HEK293T (cell line): ENCODE measurements around the gene NACA.

ENCODE experiments used
- CTCF ChIA-PET: fragments of 350-600 bp; formaldehyde crosslinking; extraction: SDS; loops from one replicate; lab custom pipeline; 2021; ENCODE audit warnings: antibody characterized with exemption, inconsistent platforms; lab: Yijun Ruan, JAX
- POLR2A ChIA-PET: fragments of 350-600 bp; formaldehyde crosslinking; extraction: SDS; loops from one replicate; lab custom pipeline; 2020; ENCODE audit warnings: antibody characterized with exemption, inconsistent platforms; lab: Yijun Ruan, JAX
- DNase-seq: peaks from one replicate; pipeline ENCODE4 v3.0.0; 2012; ENCODE audit warnings: mixed read lengths; ENCODE audit errors: extremely low spot score
- ARNT ChIP-seq: fragments of 450-650 bp; IDR thresholded peaks from 2 replicates; pipeline ENCODE4 v1.6.1; 2017; ENCODE audit warnings: mild to moderate bottlenecking
- BHLHE40 ChIP-seq: fragments of 450-650 bp; IDR thresholded peaks from 2 replicates; pipeline ENCODE4 v1.6.1; 2016; ENCODE audit warnings: mild to moderate bottlenecking, moderate library complexity, borderline replicate concordance
- CTBP1 ChIP-seq: fragments of 450-650 bp; IDR thresholded peaks from 2 replicates; pipeline ENCODE4 v1.6.1; 2016; ENCODE audit warnings: borderline replicate concordance
- ELF4 ChIP-seq: fragments of 450-650 bp; IDR thresholded peaks from 2 replicates; pipeline ENCODE4 v1.6.1; 2017; ENCODE audit warnings: antibody characterized with exemption
- FOXA1 ChIP-seq: fragments of 450-650 bp; IDR thresholded peaks from 2 replicates; pipeline ENCODE4 v1.6.1; 2016; ENCODE audit warnings: mild to moderate bottlenecking
- FOXK2 ChIP-seq: fragments of 450-650 bp; IDR thresholded peaks from 2 replicates; pipeline ENCODE4 v1.6.1; 2016; ENCODE audit warnings: mild to moderate bottlenecking
- FOXM1 ChIP-seq: fragments of 450-650 bp; IDR thresholded peaks from 2 replicates; pipeline ENCODE4 v1.6.1; 2017; ENCODE audit warnings: mild to moderate bottlenecking, borderline replicate concordance
- HDGF ChIP-seq: fragments of 450-650 bp; IDR thresholded peaks from 2 replicates; pipeline ENCODE4 v1.6.1; 2017; ENCODE audit warnings: antibody characterized with exemption, borderline replicate concordance
- L3MBTL2 ChIP-seq: fragments of 450-650 bp; conservative IDR thresholded peaks from 2 replicates; pipeline ENCODE4 v1.6.1; 2016; ENCODE audit warnings: mild to moderate bottlenecking
- LEF1 ChIP-seq: fragments of 450-650 bp; IDR thresholded peaks from 2 replicates; pipeline ENCODE4 v1.6.1; 2017; ENCODE audit warnings: mild to moderate bottlenecking, borderline replicate concordance
- NFRKB ChIP-seq: fragments of 450-650 bp; IDR thresholded peaks from 2 replicates; pipeline ENCODE4 v1.6.1; 2016; ENCODE audit warnings: mild to moderate bottlenecking, moderate library complexity
- PKNOX1 ChIP-seq: fragments of 450-650 bp; IDR thresholded peaks from 2 replicates; pipeline ENCODE4 v1.6.1; 2016
- SP1 ChIP-seq: fragments of 450-650 bp; IDR thresholded peaks from 2 replicates; pipeline ENCODE4 v1.6.1; 2017
- SUZ12 ChIP-seq: fragments of 450-650 bp; IDR thresholded peaks from 2 replicates; pipeline ENCODE4 v1.6.1; 2016; ENCODE audit warnings: mild to moderate bottlenecking
- TARDBP ChIP-seq: fragments of 450-650 bp; IDR thresholded peaks from 2 replicates; pipeline ENCODE4 v1.6.1; 2016
- ZNF384 ChIP-seq: fragments of 450-650 bp; IDR thresholded peaks from 2 replicates; pipeline ENCODE4 v1.6.1; 2016

Gene NACA

GRCh38 chr12:56725723-56726102 lies 614 bp upstream of the NACA start:
- ChIA-PET POLR2A (interaction anchor here (0.6 to 3.1 kb wide), 39 partner anchors 9 to 386 kb away, joined by 3 to 69 read pairs (median 5); partner anchors contain the start of genes ATP5F1B, PRIM1, PTGES3 and STAT6), CTCF (interaction anchor here (1.3 kb wide), 1 partner anchor 262 kb away, joined by 3 read pairs; no protein-coding TSS in a partner anchor)
- DNase-seq, result no peak
- TF ChIP-seq CTBP1, result no peak
- TF ChIP-seq SUZ12, result no peak

GRCh38 chr12:56724701-56724971 lies 463 bp downstream of the NACA start:
- DNase-seq, result no peak
- TF ChIP-seq FOXK2 (no peak), ELF4 (no peak), NFRKB (no peak), ZNF384 (no peak), HDGF (no peak), LEF1 (no peak), SP1 (no peak), BHLHE40 (no peak)
- CTCF ChIA-PET, result no interaction called here
- POLR2A ChIA-PET, result interaction anchor here (1.0 to 3.1 kb wide), 10 partner anchors 12 to 111 kb away, joined by 3 to 69 read pairs (median 11); partner anchors contain the start of genes PRIM1 and PTGES3

GRCh38 chr12:56723889-56724700 lies 1.0 kb downstream of the NACA start:
- DNase-seq, result no peak
- TF ChIP-seq BHLHE40, result no peak
- no peak for TF ChIP-seq HDGF
- TF ChIP-seq FOXM1, result no peak
- TF ChIP-seq L3MBTL2, result no peak
- TF ChIP-seq CTBP1, result no peak
- no peak for TF ChIP-seq FOXK2
- no peak for TF ChIP-seq SUZ12
- no peak for TF ChIP-seq ARNT
- TF ChIP-seq TARDBP, result no peak
- TF ChIP-seq NFRKB, result no peak
- no peak for TF ChIP-seq PKNOX1
- no peak for TF ChIP-seq ZNF384
- TF ChIP-seq SP1, result no peak
- TF ChIP-seq ELF4, result no peak
- TF ChIP-seq FOXA1, result no peak
- TF ChIP-seq LEF1, result no peak
- ChIA-PET CTCF (interaction anchor here (0.9 to 1.0 kb wide), 2 partner anchors 87 to 89 kb away, joined by 3 read pairs; no protein-coding TSS in a partner anchor), POLR2A (interaction anchor here (1.0 to 1.3 kb wide), 4 partner anchors 11 to 63 kb away, joined by 3 to 6 read pairs (median 4); no protein-coding TSS in a partner anchor)

GRCh38 chr12:56723352-56723751 lies 1.7 kb downstream of the NACA start:
- CTCF ChIA-PET, result interaction anchor here (0.9 to 1.0 kb wide), 2 partner anchors 86 to 88 kb away, joined by 3 read pairs; no protein-coding TSS in a partner anchor
- TF ChIP-seq CTBP1 (no peak), TARDBP (no peak), PKNOX1 (no peak), FOXM1 (no peak), FOXK2 (no peak), ARNT (no peak), L3MBTL2 (no peak), SP1 (no peak), NFRKB (no peak), ELF4 (no peak), FOXA1 (no peak), ZNF384 (no peak), LEF1 (no peak), HDGF (no peak), BHLHE40 (no peak), SUZ12 (no peak)
- no peak for DNase-seq
- POLR2A ChIA-PET, result interaction anchor here (1.0 to 3.2 kb wide), 5 partner anchors 13 to 63 kb away, joined by 3 to 18 read pairs (median 4); partner anchors contain the start of gene PTGES3

GRCh38 chr12:56722832-56723231 lies 2.3 kb downstream of the NACA start:
- DNase-seq, result no peak
- TF ChIP-seq ARNT (no peak), FOXM1 (no peak), BHLHE40 (no peak), ELF4 (no peak), NFRKB (no peak), ZNF384 (no peak), TARDBP (no peak), SP1 (no peak), PKNOX1 (no peak), SUZ12 (no peak), LEF1 (no peak), HDGF (no peak), L3MBTL2 (no peak), FOXK2 (no peak)
- ChIA-PET POLR2A (interaction anchor here (1.4 to 3.2 kb wide), 2 partner anchors 35 to 40 kb away, joined by 3 to 18 read pairs; partner anchors contain the start of gene PTGES3), CTCF (interaction anchor here (0.9 kb wide), 1 partner anchor 88 kb away, joined by 3 read pairs; no protein-coding TSS in a partner anchor)
